NCI-H510A treated with DMSO at 0.1 percent for 48 hours (cell line): ENCODE results near the gene ANAPC16.
A peak's percentile ranks its signal among the peaks of the same experiment; 100 is the strongest.
"Not testable (repeated sequence)": the region's sequence is repeated elsewhere in the genome, so short reads cannot be mapped to it uniquely, and the experiment has no call there.

Experiments
- DNase-seq: peaks from one replicate; lab custom pipeline; 2025; lab: John Stamatoyannopoulos, UW

Gene ANAPC16

GRCh38 chr10:72244573-72245038, 28.8 kb downstream of the ANAPC16 start:
- DNase-seq = no peak

- DNase-seq = no peak
These were observed 30.2 kb downstream of the ANAPC16 start for GRCh38 chr10:72245949-72246525.

- peak; percentile 45 for DNase-seq
These were observed 32.8 kb downstream of the ANAPC16 start for GRCh38 chr10:72248468-72249151.

GRCh38 chr10:72249176-72249862, 33.5 kb downstream of the ANAPC16 start:
- DNase-seq = not testable (repeated sequence)

- no peak for DNase-seq
These were observed 34.9 kb downstream of the ANAPC16 start for GRCh38 chr10:72250666-72251065.

- no peak for DNase-seq
These were observed 35.8 kb downstream of the ANAPC16 start for GRCh38 chr10:72251635-72252034.

- DNase-seq = no peak
These were observed 37.2 kb downstream of the ANAPC16 start for GRCh38 chr10:72252972-72253371.

GRCh38 chr10:72253578-72253977, 37.8 kb downstream of the ANAPC16 start:
- no peak for DNase-seq

- peak; percentile 62 for DNase-seq
These were observed 39.2 kb downstream of the ANAPC16 start for GRCh38 chr10:72254813-72255568.

GRCh38 chr10:72255977-72256729, 40.3 kb downstream of the ANAPC16 start:
- DNase-seq = no peak

GRCh38 chr10:72257051-72257892, 41.5 kb downstream of the ANAPC16 start:
- no peak for DNase-seq

- DNase-seq = no peak
These were observed 42.8 kb downstream of the ANAPC16 start for GRCh38 chr10:72258617-72259016.

- no peak for DNase-seq
These were observed 43.9 kb downstream of the ANAPC16 start for GRCh38 chr10:72259491-72260238.

- DNase-seq = no peak
These were observed 44.6 kb downstream of the ANAPC16 start for GRCh38 chr10:72260239-72260975.

GRCh38 chr10:72260976-72261783, 45.4 kb downstream of the ANAPC16 start:
- no peak for DNase-seq

- no peak for DNase-seq
These were observed 46.1 kb downstream of the ANAPC16 start for GRCh38 chr10:72261784-72262404.

- DNase-seq = peak; percentile 92
These were observed 47.9 kb downstream of the ANAPC16 start for GRCh38 chr10:72263613-72264241.
